H9 (cell line): Measurements from ENCODE around the gene C6orf15. TPM values are rescaled to one million over a fixed set of nuclear protein-coding genes. Genes with fewer than 3 reads are reported as not detected.

ENCODE experiments used
- DNase-seq: peaks from one replicate; pipeline ENCODE4 v3.0.0-alpha.2; 2017
- H2AFZ ChIP-seq: one replicate; pipeline ENCODE4 v1.6.1; 2013; ENCODE audit warnings: mild to moderate bottlenecking, low read length, control low read depth, moderate library complexity
- H2AK5ac ChIP-seq: 2 replicates; pipeline ENCODE4 v1.6.1; 2013; ENCODE audit warnings: low read length, control low read depth, mixed read lengths; ENCODE audit not compliant: insufficient read length
- H2BK120ac ChIP-seq: one replicate; pipeline ENCODE4 v1.6.1; 2013; ENCODE audit warnings: low read depth, mild to moderate bottlenecking, low read length, control low read depth, inconsistent platforms; ENCODE audit not compliant: poor library complexity, severe bottlenecking
- H2BK12ac ChIP-seq: 2 replicates; pipeline ENCODE4 v1.6.1; 2013; ENCODE audit warnings: low read length, control low read depth, mixed read lengths, low read depth; ENCODE audit not compliant: insufficient read length
- H2BK15ac ChIP-seq: 2 replicates; pipeline ENCODE4 v1.6.1; 2013; ENCODE audit warnings: low read depth, low read length, control low read depth
- H2BK20ac ChIP-seq: one replicate; pipeline ENCODE4 v1.6.1; 2013; ENCODE audit warnings: low read depth, mild to moderate bottlenecking, low read length, control low read depth, inconsistent platforms; ENCODE audit not compliant: poor library complexity, severe bottlenecking
- H2BK5ac ChIP-seq: 2 replicates; pipeline ENCODE4 v1.6.1; 2013; ENCODE audit warnings: low read length, control low read depth, mixed read lengths; ENCODE audit not compliant: insufficient read length
- H3K14ac ChIP-seq: 2 replicates; pipeline ENCODE4 v1.6.1; 2013; ENCODE audit warnings: low read length, control low read depth; ENCODE audit not compliant: insufficient read depth
- H3K18ac ChIP-seq: 2 replicates; pipeline ENCODE4 v1.6.1; 2013; ENCODE audit warnings: low read depth, mild to moderate bottlenecking, mixed read lengths, low read length, control low read depth; ENCODE audit not compliant: insufficient read length
- H3K23ac ChIP-seq: 2 replicates; pipeline ENCODE4 v1.6.1; 2013; ENCODE audit warnings: low read length, control low read depth, mixed read lengths, low read depth; ENCODE audit not compliant: insufficient read length
- H3K23me2 ChIP-seq: 2 replicates; pipeline ENCODE4 v1.6.1; 2013; ENCODE audit warnings: low read depth, mild to moderate bottlenecking, mixed read lengths, low read length, control low read depth; ENCODE audit not compliant: insufficient read length, poor library complexity, severe bottlenecking
- H3K27ac ChIP-seq: 2 replicates; pipeline ENCODE4 v1.5.1; 2013; ENCODE audit warnings: low read length, control low read depth, mixed read lengths, low read depth; ENCODE audit not compliant: insufficient read length
- H3K27me3 ChIP-seq: 2 replicates; pipeline ENCODE4 v1.6.1; 2013; ENCODE audit warnings: low read length, control low read depth, inconsistent platforms; ENCODE audit not compliant: insufficient read depth
- H3K4ac ChIP-seq: 2 replicates; pipeline ENCODE4 v1.6.1; 2013; ENCODE audit warnings: low read depth, mild to moderate bottlenecking, control low read depth, inconsistent platforms, low read length, moderate library complexity
- H3K4me1 ChIP-seq: 2 replicates; pipeline ENCODE4 v1.6.1; 2013; ENCODE audit warnings: low read length, control low read depth, inconsistent platforms; ENCODE audit not compliant: insufficient read depth
- H3K4me2 ChIP-seq: 2 replicates; pipeline ENCODE4 v1.6.1; 2013; ENCODE audit warnings: low read length, control low read depth, mixed read lengths; ENCODE audit not compliant: insufficient read length, insufficient read depth
- H3K56ac ChIP-seq: 2 replicates; pipeline ENCODE4 v1.6.1; 2013; ENCODE audit warnings: low read depth, mild to moderate bottlenecking, mixed read lengths, low read length, control low read depth; ENCODE audit not compliant: insufficient read length
- H3K79me1 ChIP-seq: 2 replicates; pipeline ENCODE4 v1.6.1; 2013; ENCODE audit warnings: low read depth, mild to moderate bottlenecking, moderate library complexity, low read length, control low read depth, inconsistent platforms; ENCODE audit not compliant: insufficient read depth, poor library complexity, severe bottlenecking
- H3K79me2 ChIP-seq: 2 replicates; pipeline ENCODE4 v1.6.1; 2013; ENCODE audit warnings: low read length, control low read depth, inconsistent platforms; ENCODE audit not compliant: insufficient read depth
- H3K9ac ChIP-seq: 2 replicates; pipeline ENCODE4 v1.6.1; 2013; ENCODE audit warnings: low read length, control low read depth, mixed read lengths; ENCODE audit not compliant: insufficient read length; ENCODE audit errors: extremely low read depth
- H3K9me3 ChIP-seq: one replicate; pipeline ENCODE4 v1.6.1; 2013; ENCODE audit warnings: low read depth, low read length, inconsistent platforms; ENCODE audit not compliant: control insufficient read depth
- H3T11ph ChIP-seq: one replicate; pipeline ENCODE4 v1.6.1; 2013; ENCODE audit warnings: mild to moderate bottlenecking, low read length, control low read depth, inconsistent platforms
- H4K20me1 ChIP-seq: one replicate; pipeline ENCODE4 v1.6.1; 2013; ENCODE audit not compliant: control insufficient read depth, insufficient read length, insufficient read depth
- H4K5ac ChIP-seq: 2 replicates; pipeline ENCODE4 v1.6.1; 2013; ENCODE audit warnings: low read depth, mild to moderate bottlenecking, mixed read lengths, low read length, control low read depth; ENCODE audit not compliant: insufficient read length
- H4K8ac ChIP-seq: replicated peaks from 2 replicates; pipeline ENCODE4 v1.6.1; 2013; ENCODE audit warnings: low read length, control low read depth, mixed read lengths, low read depth; ENCODE audit not compliant: insufficient read length
- H4K91ac ChIP-seq: 2 replicates; pipeline ENCODE4 v1.6.1; 2013; ENCODE audit warnings: low read depth, mild to moderate bottlenecking, moderate library complexity, mixed read lengths, low read length, control low read depth; ENCODE audit not compliant: insufficient read length
- H3K27ac Mint-ChIP-seq, 3 experiments: 2 replicates in 2 of 3; 3 replicates in 1 of 3; pipeline ENCODE4 v1.8.0; 2020 to 2021; ENCODE audit warnings: mixed read lengths in 3 of 3, mild to moderate bottlenecking in 1 of 3, moderate library complexity in 1 of 3
- H3K27me3 Mint-ChIP-seq: 2 replicates; pipeline ENCODE4 v1.8.0; 2021; ENCODE audit warnings: low read depth, mild to moderate bottlenecking, moderate library complexity, mixed read lengths
- H3K36me3 Mint-ChIP-seq, 3 experiments: 2 replicates in 2 of 3; 3 replicates in 1 of 3; pipeline ENCODE4 v1.8.0; 2020 to 2021; ENCODE audit warnings: low read depth in 3 of 3, mixed read lengths in 3 of 3; ENCODE audit not compliant: insufficient read depth in 1 of 3
- H3K4me1 Mint-ChIP-seq, 2 experiments: 2 replicates each; pipeline ENCODE4 v1.8.0; 2020; ENCODE audit warnings: mixed read lengths in 2 of 2
- H3K4me3 Mint-ChIP-seq, 2 experiments: 2 replicates in 1 of 2; 3 replicates in 1 of 2; pipeline ENCODE4 v1.8.0; 2020 to 2021; ENCODE audit warnings: mild to moderate bottlenecking in 2 of 2, mixed read lengths in 2 of 2, moderate library complexity in 1 of 2
- H3K9me3 Mint-ChIP-seq, 2 experiments: 2 replicates in 1 of 2; 3 replicates in 1 of 2; pipeline ENCODE4 v1.8.0; 2020; ENCODE audit warnings: mild to moderate bottlenecking in 2 of 2, mixed read lengths in 2 of 2, moderate library complexity in 1 of 2
- CTCF ChIP-seq: fragments of 200-600 bp; sonication (generic); conservative IDR thresholded peaks from 3 replicates; pipeline ENCODE4 v1.8.0; 2021; ENCODE audit warnings: antibody characterized with exemption, mild to moderate bottlenecking
- WGBS: extraction: QIAGEN DNeasy Blood & Tissue Kit; methylation state at CpG from one replicate; pipeline ENCODE4 v1.1.7; 2013; ENCODE audit warnings: missing lambda C conversion rate, low lambda C conversion rate, mixed read lengths; ENCODE audit not compliant: insufficient read length; ENCODE audit errors: extremely low coverage; 5-methylcytosine and 5-hydroxymethylcytosine counted together
- total RNA-seq: library from RNA; stranded (reverse); gene quantifications from 2 replicates; pipeline ENCODE4 v1.2.1, GENCODE V29; 2021

The C6orf15 gene
- total RNA-seq, 1 experiment from 2014 or later = not detected

- H2BK120ac ChIP-seq = no peak overlapping the region
- no peaks in the 10 kb centered on the region for H4K20me1 ChIP-seq
- no peak overlapping the region for H3K4me2 ChIP-seq
- Mint-ChIP-seq H3K4me3 (no peak overlapping the region), H3K4me1 (peaks cover 19 to 26% of the 10 kb centered on the region in 2 experiments), H3K27ac (no peak overlapping the region), H3K27me3 (no peaks in the 10 kb centered on the region; the same call in 1 of the 2 replicates), H3K36me3 (no peaks in the 10 kb centered on the region), H3K9me3 (no peaks in the 10 kb centered on the region)
- no peaks in the 10 kb centered on the region for H3K27me3 ChIP-seq
- no peak overlapping the region for H4K5ac ChIP-seq
- no peak overlapping the region for H3K18ac ChIP-seq
- H2AFZ ChIP-seq = no peak overlapping the region
- peaks cover 2% of the 10 kb centered on the region; the same call in 1 of the 2 replicates for H3K4me1 ChIP-seq
- H4K91ac ChIP-seq = no peak overlapping the region
- H3K23me2 ChIP-seq = no peaks in the 10 kb centered on the region
- no peak overlapping the region for H3K23ac ChIP-seq
- no peak overlapping the region for H2BK20ac ChIP-seq
- DNase-seq = no peak
- no peaks in the 10 kb centered on the region for H3K79me2 ChIP-seq
- H3K9ac ChIP-seq = no peak overlapping the region
- no peak overlapping the region for H3K14ac ChIP-seq
- H2AK5ac ChIP-seq = no peak overlapping the region
- H3K9me3 ChIP-seq = no peaks in the 10 kb centered on the region
- no peak overlapping the region for H3K27ac ChIP-seq
- H2BK12ac ChIP-seq = no peak overlapping the region
- no peak overlapping the region for H2BK5ac ChIP-seq
- TF ChIP-seq CTCF = no peak
- H2BK15ac ChIP-seq = no peak overlapping the region
- H3K56ac ChIP-seq = no peak overlapping the region
- no CpG with 5 or more reads among the region's 2 CpGs for WGBS
- H3K79me1 ChIP-seq = no peaks in the 10 kb centered on the region
- H3T11ph ChIP-seq = no peak overlapping the region
- no peak overlapping the region for H4K8ac ChIP-seq
- no peak overlapping the region for H3K4ac ChIP-seq
These were observed 20.1 kb downstream of the C6orf15 start for GRCh38 chr6:31092238-31092637.
